Measurements from ENCODE around the gene ROCK2. TPM values are rescaled to one million over a fixed set of nuclear protein-coding genes. Genes with fewer than 3 reads are reported as not detected.
A peak's percentile ranks its signal among the peaks of the same experiment; 100 is the strongest.

ROCK2 gene
- total and polyA plus RNA-seq, 2 of the 13 experiments (the other 11 are each of a cell fraction or from before 2014, with no cell fraction given) = 38.1 to 119 TPM

GRCh38 chr2:11310212-11310611 is 34.2 kb downstream of the ROCK2 start:
- in situ Hi-C loops (cut with HindIII; ENCODE audit: extremely low pct_ligation_motif_present, low pct_unique_long_range_greater_than_20kb) (no loop called here), intact Hi-C loops (cut with micrococcal nuclease; ENCODE audit: unreplicated experiment) (no loop called here)
- Histone ChIP-seq H3K4me2 (ENCODE audit: low read depth, low read length) (no peak overlapping the region), H3K4me3 (replicated peaks in 1 of 3; ENCODE audit: insufficient read depth in 1 of 3, low read depth in 2 of 3, low read length in 3 of 3) (no peak overlapping the region), H3K9ac (ENCODE audit: insufficient read depth, low read depth, low read length) (no peak overlapping the region), H2AFZ (ENCODE audit: low read length) (no peak overlapping the region), H3K36me3 (replicated peaks in 1 of 2; ENCODE audit: control insufficient read depth in 1 of 2, insufficient read depth in 2 of 2, low read length in 2 of 2) (peaks cover 0 to 2% of the 10 kb centered on the region in 2 experiments; a peak in 1 of 5 replicates), H3K27me3 (ENCODE audit: control insufficient read depth in 1 of 2, insufficient read depth in 2 of 2, low read length in 2 of 2) (no peaks in the 10 kb centered on the region), H4K20me1 (ENCODE audit: insufficient read depth, low read length) (peaks cover 97% of the 10 kb centered on the region), H3K4me1 (ENCODE audit: insufficient read depth, low read length) (peaks cover 87% of the 10 kb centered on the region), H3K79me2 (ENCODE audit: insufficient read depth, low read length) (peaks cover 99% of the 10 kb centered on the region), H3K9me3 (ENCODE audit: low read length) (no peaks in the 10 kb centered on the region), H3K27ac (ENCODE audit: extremely low read length, insufficient read depth, low read length) (no peak overlapping the region)
- CTCF ChIA-PET (ENCODE audit: low intra/inter-chr PET ratio, low total read pairs) = no interaction called here
- FAIRE-seq = no peak
- 55% methylated on average over 5 of the region's 5 CpGs for WGBS (ENCODE audit: low lambda C conversion rate)
- POLR2A ChIA-PET = no interaction called here
- no TSS peak for BruUV-seq (replicated peaks)
- ATAC-seq = no peak
- DNase-seq (ENCODE audit: low spot score) = peak; percentile 14
- TF ChIP-seq, protein P1, sequence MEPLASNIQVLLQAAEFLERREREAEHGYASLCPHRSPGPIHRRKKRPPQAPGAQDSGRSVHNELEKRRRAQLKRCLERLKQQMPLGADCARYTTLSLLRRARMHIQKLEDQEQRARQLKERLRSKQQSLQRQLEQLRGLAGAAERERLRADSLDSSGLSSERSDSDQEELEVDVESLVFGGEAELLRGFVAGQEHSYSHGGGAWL (CRISPR knock-in tag; IDR thresholded peaks at IDR 0.05) = no peak
- no peak for TF ChIP-seq HMG20B (CRISPR knock-in tag; conservative IDR thresholded peaks at IDR 0.05)
- TF ChIP-seq RBM22 (optimal IDR thresholded peaks at IDR 0.05; ENCODE audit: low read length) = peak; percentile 41
- no peak for TF ChIP-seq ARHGAP35 (CRISPR knock-in tag; IDR thresholded peaks at IDR 0.05; ENCODE audit: borderline replicate concordance)
- no peak for TF ChIP-seq NONO (IDR thresholded peaks at IDR 0.05)
- TF ChIP-seq NONO (CRISPR knock-in tag; conservative IDR thresholded peaks at IDR 0.05) = no peak
- TF ChIP-seq ZBTB37 (CRISPR knock-in tag; IDR thresholded peaks at IDR 0.05) = no peak
- TF ChIP-seq, protein P2, sequence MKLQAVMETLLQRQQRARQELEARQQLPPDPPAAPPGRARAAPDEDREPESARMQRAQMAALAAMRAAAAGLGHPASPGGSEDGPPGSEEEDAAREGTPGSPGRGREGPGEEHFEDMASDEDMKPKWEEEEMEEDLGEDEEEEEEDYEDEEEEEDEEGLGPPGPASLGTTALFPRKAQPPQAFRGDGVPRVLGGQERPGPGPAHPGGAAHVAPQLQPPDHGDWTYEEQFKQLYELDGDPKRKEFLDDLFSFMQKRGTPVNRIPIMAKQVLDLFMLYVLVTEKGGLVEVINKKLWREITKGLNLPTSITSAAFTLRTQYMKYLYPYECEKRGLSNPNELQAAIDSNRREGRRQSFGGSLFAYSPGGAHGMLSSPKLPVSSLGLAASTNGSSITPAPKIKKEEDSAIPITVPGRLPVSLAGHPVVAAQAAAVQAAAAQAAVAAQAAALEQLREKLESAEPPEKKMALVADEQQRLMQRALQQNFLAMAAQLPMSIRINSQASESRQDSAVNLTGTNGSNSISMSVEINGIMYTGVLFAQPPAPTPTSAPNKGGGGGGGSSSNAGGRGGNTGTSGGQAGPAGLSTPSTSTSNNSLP (IDR thresholded peaks at IDR 0.05; ENCODE audit: low read depth, low read length) = peak; percentile 61; the same call in 1 of the 2 replicates
- TF ChIP-seq KAT8 (CRISPR knock-in tag; IDR thresholded peaks at IDR 0.05) = no peak
- TF ChIP-seq, protein P3, sequence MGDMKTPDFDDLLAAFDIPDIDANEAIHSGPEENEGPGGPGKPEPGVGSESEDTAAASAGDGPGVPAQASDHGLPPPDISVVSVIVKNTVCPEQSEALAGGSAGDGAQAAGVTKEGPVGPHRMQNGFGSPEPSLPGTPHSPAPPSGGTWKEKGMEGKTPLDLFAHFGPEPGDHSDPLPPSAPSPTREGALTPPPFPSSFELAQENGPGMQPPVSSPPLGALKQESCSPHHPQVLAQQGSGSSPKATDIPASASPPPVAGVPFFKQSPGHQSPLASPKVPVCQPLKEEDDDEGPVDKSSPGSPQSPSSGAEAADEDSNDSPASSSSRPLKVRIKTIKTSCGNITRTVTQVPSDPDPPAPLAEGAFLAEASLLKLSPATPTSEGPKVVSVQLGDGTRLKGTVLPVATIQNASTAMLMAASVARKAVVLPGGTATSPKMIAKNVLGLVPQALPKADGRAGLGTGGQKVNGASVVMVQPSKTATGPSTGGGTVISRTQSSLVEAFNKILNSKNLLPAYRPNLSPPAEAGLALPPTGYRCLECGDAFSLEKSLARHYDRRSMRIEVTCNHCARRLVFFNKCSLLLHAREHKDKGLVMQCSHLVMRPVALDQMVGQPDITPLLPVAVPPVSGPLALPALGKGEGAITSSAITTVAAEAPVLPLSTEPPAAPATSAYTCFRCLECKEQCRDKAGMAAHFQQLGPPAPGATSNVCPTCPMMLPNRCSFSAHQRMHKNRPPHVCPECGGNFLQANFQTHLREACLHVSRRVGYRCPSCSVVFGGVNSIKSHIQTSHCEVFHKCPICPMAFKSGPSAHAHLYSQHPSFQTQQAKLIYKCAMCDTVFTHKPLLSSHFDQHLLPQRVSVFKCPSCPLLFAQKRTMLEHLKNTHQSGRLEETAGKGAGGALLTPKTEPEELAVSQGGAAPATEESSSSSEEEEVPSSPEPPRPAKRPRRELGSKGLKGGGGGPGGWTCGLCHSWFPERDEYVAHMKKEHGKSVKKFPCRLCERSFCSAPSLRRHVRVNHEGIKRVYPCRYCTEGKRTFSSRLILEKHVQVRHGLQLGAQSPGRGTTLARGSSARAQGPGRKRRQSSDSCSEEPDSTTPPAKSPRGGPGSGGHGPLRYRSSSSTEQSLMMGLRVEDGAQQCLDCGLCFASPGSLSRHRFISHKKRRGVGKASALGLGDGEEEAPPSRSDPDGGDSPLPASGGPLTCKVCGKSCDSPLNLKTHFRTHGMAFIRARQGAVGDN (CRISPR knock-in tag; IDR thresholded peaks at IDR 0.05) = no peak
- TF ChIP-seq, protein P4, sequence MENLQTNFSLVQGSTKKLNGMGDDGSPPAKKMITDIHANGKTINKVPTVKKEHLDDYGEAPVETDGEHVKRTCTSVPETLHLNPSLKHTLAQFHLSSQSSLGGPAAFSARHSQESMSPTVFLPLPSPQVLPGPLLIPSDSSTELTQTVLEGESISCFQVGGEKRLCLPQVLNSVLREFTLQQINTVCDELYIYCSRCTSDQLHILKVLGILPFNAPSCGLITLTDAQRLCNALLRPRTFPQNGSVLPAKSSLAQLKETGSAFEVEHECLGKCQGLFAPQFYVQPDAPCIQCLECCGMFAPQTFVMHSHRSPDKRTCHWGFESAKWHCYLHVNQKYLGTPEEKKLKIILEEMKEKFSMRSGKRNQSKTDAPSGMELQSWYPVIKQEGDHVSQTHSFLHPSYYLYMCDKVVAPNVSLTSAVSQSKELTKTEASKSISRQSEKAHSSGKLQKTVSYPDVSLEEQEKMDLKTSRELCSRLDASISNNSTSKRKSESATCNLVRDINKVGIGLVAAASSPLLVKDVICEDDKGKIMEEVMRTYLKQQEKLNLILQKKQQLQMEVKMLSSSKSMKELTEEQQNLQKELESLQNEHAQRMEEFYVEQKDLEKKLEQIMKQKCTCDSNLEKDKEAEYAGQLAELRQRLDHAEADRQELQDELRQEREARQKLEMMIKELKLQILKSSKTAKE (CRISPR knock-in tag; IDR thresholded peaks at IDR 0.05; ENCODE audit: borderline replicate concordance) = no peak
- TF ChIP-seq KAT7 (CRISPR knock-in tag; IDR thresholded peaks at IDR 0.05; ENCODE audit: borderline replicate concordance) = no peak
- no peak for TF ChIP-seq CENPX (CRISPR knock-in tag; IDR thresholded peaks at IDR 0.05)
- peak; percentile 90 for TF ChIP-seq CEBPB (IDR thresholded peaks at IDR 0.05; ENCODE audit: borderline replicate concordance, low read depth, low read length)
- no peak for TF ChIP-seq ZNF124 (CRISPR knock-in tag; IDR thresholded peaks at IDR 0.05)
- TF ChIP-seq BCL6 (CRISPR knock-in tag; IDR thresholded peaks at IDR 0.05) = peak; percentile 65; the same call in 1 of the 2 replicates

Measured in HepG2 (cell line).